ENCODE data around the gene M1AP.

M1AP gene

GRCh38 chr2:74648009-74648443 lies at the start of gene M1AP:
Gene M1AP (minus strand): TSS chr2:74648330. CDS start chr2:74640275, 8,055 bp downstream.
- no peaks in the 10 kb centered on the region for H3K4me1 Mint-ChIP-seq
- peaks cover 31% of the 10 kb centered on the region for H3K27me3 Mint-ChIP-seq
- no peaks in the 10 kb centered on the region for H3K36me3 Mint-ChIP-seq
- H3K9me3 Mint-ChIP-seq, result no peaks in the 10 kb centered on the region
- peak within 1 kb of the TSS; percentile 48 for H3K4me3 Mint-ChIP-seq
- H3K27ac Mint-ChIP-seq, result no peak within 1 kb of the TSS
- peak; percentile 51 for ATAC-seq

- H3K27me3 Mint-ChIP-seq, result peaks cover 4% of the 10 kb centered on the region
- H3K4me1 Mint-ChIP-seq, result peaks cover 20% of the 10 kb centered on the region
- H3K36me3 Mint-ChIP-seq, result peaks cover 6% of the 10 kb centered on the region
- no peak overlapping the region for H3K27ac Mint-ChIP-seq
- H3K4me3 Mint-ChIP-seq, result no peak overlapping the region
- H3K9me3 Mint-ChIP-seq, result no peaks in the 10 kb centered on the region
- no peak for ATAC-seq
These were observed 48.7 kb upstream of the M1AP start for GRCh38 chr2:74696829-74697228.

GRCh38 chr2:74695663-74696062 lies 47.5 kb upstream of the M1AP start:
- no peaks in the 10 kb centered on the region for H3K9me3 Mint-ChIP-seq
- peaks cover 7% of the 10 kb centered on the region for H3K27me3 Mint-ChIP-seq
- H3K4me1 Mint-ChIP-seq, result peaks cover 15% of the 10 kb centered on the region
- no peak overlapping the region for H3K27ac Mint-ChIP-seq
- peaks cover 6% of the 10 kb centered on the region for H3K36me3 Mint-ChIP-seq
- no peak overlapping the region for H3K4me3 Mint-ChIP-seq
- no peak for ATAC-seq

- H3K4me1 Mint-ChIP-seq, result peaks cover under 1% of the 10 kb centered on the region
- H3K9me3 Mint-ChIP-seq, result no peaks in the 10 kb centered on the region
- no peak for ATAC-seq
These were observed 46.2 kb upstream of the M1AP start for GRCh38 chr2:74694281-74694680.

GRCh38 chr2:74693668-74694067 lies 45.5 kb upstream of the M1AP start:
- Mint-ChIP-seq H3K4me1 (no peaks in the 10 kb centered on the region), H3K27me3 (peaks cover 7% of the 10 kb centered on the region), H3K36me3 (no peaks in the 10 kb centered on the region), H3K4me3 (no peak overlapping the region), H3K9me3 (no peaks in the 10 kb centered on the region), H3K27ac (no peak overlapping the region)
- no peak for ATAC-seq

More at GRCh38 chr2:74694281-74694680, 46.2 kb upstream of the M1AP start:
- Mint-ChIP-seq H3K4me3 (no peak overlapping the region), H3K36me3 (peaks cover 1% of the 10 kb centered on the region), H3K27ac (no peak overlapping the region), H3K27me3 (peaks cover 7% of the 10 kb centered on the region)

GRCh38 chr2:74693213-74693612 lies 45.1 kb upstream of the M1AP start:
- peaks cover 7% of the 10 kb centered on the region for H3K27me3 Mint-ChIP-seq
- no peaks in the 10 kb centered on the region for H3K9me3 Mint-ChIP-seq
- no peaks in the 10 kb centered on the region for H3K36me3 Mint-ChIP-seq
- no peaks in the 10 kb centered on the region for H3K4me1 Mint-ChIP-seq
- H3K27ac Mint-ChIP-seq, result no peak overlapping the region
- H3K4me3 Mint-ChIP-seq, result no peak overlapping the region
- no peak for ATAC-seq

GRCh38 chr2:74691929-74692328 lies 43.8 kb upstream of the M1AP start:
- Mint-ChIP-seq H3K36me3 (no peaks in the 10 kb centered on the region), H3K4me3 (no peak overlapping the region), H3K27ac (no peak overlapping the region), H3K9me3 (no peaks in the 10 kb centered on the region), H3K4me1 (no peaks in the 10 kb centered on the region), H3K27me3 (peaks cover 7% of the 10 kb centered on the region)
- no peak for ATAC-seq

- H3K9me3 Mint-ChIP-seq, result no peaks in the 10 kb centered on the region
These were observed 42.4 kb upstream of the M1AP start for GRCh38 chr2:74690571-74690970.

GRCh38 chr2:74689671-74690070 lies 41.5 kb upstream of the M1AP start:
- H3K4me1 Mint-ChIP-seq, result no peaks in the 10 kb centered on the region
- H3K9me3 Mint-ChIP-seq, result no peaks in the 10 kb centered on the region
- ATAC-seq, result no peak
- peaks cover 7% of the 10 kb centered on the region for H3K27me3 Mint-ChIP-seq
- H3K27ac Mint-ChIP-seq, result no peak overlapping the region
- no peak overlapping the region for H3K4me3 Mint-ChIP-seq
- H3K36me3 Mint-ChIP-seq, result peaks cover 5% of the 10 kb centered on the region

More at GRCh38 chr2:74690571-74690970, 42.4 kb upstream of the M1AP start:
- no peak overlapping the region for H3K4me3 Mint-ChIP-seq
- no peak overlapping the region for H3K27ac Mint-ChIP-seq
- H3K4me1 Mint-ChIP-seq, result no peaks in the 10 kb centered on the region
- peak; percentile 57 for ATAC-seq
- H3K36me3 Mint-ChIP-seq, result peaks cover 4% of the 10 kb centered on the region
- H3K27me3 Mint-ChIP-seq, result peaks cover 7% of the 10 kb centered on the region

GRCh38 chr2:74688881-74689280 lies 40.8 kb upstream of the M1AP start:
- H3K4me3 Mint-ChIP-seq, result no peak overlapping the region
- H3K27me3 Mint-ChIP-seq, result peaks cover 7% of the 10 kb centered on the region
- no peaks in the 10 kb centered on the region for H3K4me1 Mint-ChIP-seq
- no peak overlapping the region for H3K27ac Mint-ChIP-seq
- no peak for ATAC-seq
- H3K9me3 Mint-ChIP-seq, result no peaks in the 10 kb centered on the region
- peaks cover 5% of the 10 kb centered on the region for H3K36me3 Mint-ChIP-seq

GRCh38 chr2:74685408-74685807 lies 37.3 kb upstream of the M1AP start:
- Mint-ChIP-seq H3K27ac (no peak overlapping the region), H3K4me3 (no peak overlapping the region), H3K9me3 (no peaks in the 10 kb centered on the region), H3K36me3 (peaks cover 13% of the 10 kb centered on the region), H3K4me1 (no peaks in the 10 kb centered on the region), H3K27me3 (no peaks in the 10 kb centered on the region)
- no peak for ATAC-seq

GRCh38 chr2:74682501-74682900 lies 34.4 kb upstream of the M1AP start:
- Mint-ChIP-seq H3K4me1 (no peaks in the 10 kb centered on the region), H3K27me3 (no peaks in the 10 kb centered on the region), H3K27ac (no peak overlapping the region), H3K9me3 (no peaks in the 10 kb centered on the region), H3K4me3 (no peak overlapping the region), H3K36me3 (peaks cover 25% of the 10 kb centered on the region)
- ATAC-seq, result no peak

GRCh38 chr2:74679615-74680014 lies 31.5 kb upstream of the M1AP start:
- ATAC-seq, result no peak
- peaks cover 40% of the 10 kb centered on the region for H3K36me3 Mint-ChIP-seq

GRCh38 chr2:74676331-74676730 lies 28.2 kb upstream of the M1AP start:
- Mint-ChIP-seq H3K9me3 (no peaks in the 10 kb centered on the region), H3K27ac (no peak overlapping the region), H3K27me3 (no peaks in the 10 kb centered on the region), H3K36me3 (peaks cover 68% of the 10 kb centered on the region), H3K4me1 (no peaks in the 10 kb centered on the region), H3K4me3 (no peak overlapping the region)
- no peak for ATAC-seq

More at GRCh38 chr2:74679615-74680014, 31.5 kb upstream of the M1AP start:
- Mint-ChIP-seq H3K27ac (no peak overlapping the region), H3K4me3 (no peak overlapping the region), H3K27me3 (no peaks in the 10 kb centered on the region), H3K9me3 (no peaks in the 10 kb centered on the region), H3K4me1 (no peaks in the 10 kb centered on the region)

GRCh38 chr2:74675090-74675489 lies 27.0 kb upstream of the M1AP start:
- H3K27ac Mint-ChIP-seq, result no peak overlapping the region
- H3K4me1 Mint-ChIP-seq, result no peaks in the 10 kb centered on the region
- no peak for ATAC-seq
- H3K27me3 Mint-ChIP-seq, result no peaks in the 10 kb centered on the region
- H3K9me3 Mint-ChIP-seq, result no peaks in the 10 kb centered on the region
- H3K4me3 Mint-ChIP-seq, result no peak overlapping the region
- H3K36me3 Mint-ChIP-seq, result peaks cover 62% of the 10 kb centered on the region

GRCh38 chr2:74673826-74674528 lies 25.8 kb upstream of the M1AP start:
- Mint-ChIP-seq H3K4me1 (no peaks in the 10 kb centered on the region), H3K27ac (no peak overlapping the region), H3K36me3 (peaks cover 56% of the 10 kb centered on the region), H3K4me3 (no peak overlapping the region), H3K27me3 (no peaks in the 10 kb centered on the region), H3K9me3 (no peaks in the 10 kb centered on the region)
- no peak for ATAC-seq

Data from stimulated activated memory B cell treated with anti-CD40 and anti-IgM and Interleukin-4, amounts not matched to agents 10 μg/mL and 1 μg/mL and 100 μg/mL, for 72 hours (primary cell).